ENCODE measurements around the gene SLIT3.
A peak's percentile ranks its signal among the peaks of the same experiment; 100 is the strongest.

SLIT3 gene

DNA sequence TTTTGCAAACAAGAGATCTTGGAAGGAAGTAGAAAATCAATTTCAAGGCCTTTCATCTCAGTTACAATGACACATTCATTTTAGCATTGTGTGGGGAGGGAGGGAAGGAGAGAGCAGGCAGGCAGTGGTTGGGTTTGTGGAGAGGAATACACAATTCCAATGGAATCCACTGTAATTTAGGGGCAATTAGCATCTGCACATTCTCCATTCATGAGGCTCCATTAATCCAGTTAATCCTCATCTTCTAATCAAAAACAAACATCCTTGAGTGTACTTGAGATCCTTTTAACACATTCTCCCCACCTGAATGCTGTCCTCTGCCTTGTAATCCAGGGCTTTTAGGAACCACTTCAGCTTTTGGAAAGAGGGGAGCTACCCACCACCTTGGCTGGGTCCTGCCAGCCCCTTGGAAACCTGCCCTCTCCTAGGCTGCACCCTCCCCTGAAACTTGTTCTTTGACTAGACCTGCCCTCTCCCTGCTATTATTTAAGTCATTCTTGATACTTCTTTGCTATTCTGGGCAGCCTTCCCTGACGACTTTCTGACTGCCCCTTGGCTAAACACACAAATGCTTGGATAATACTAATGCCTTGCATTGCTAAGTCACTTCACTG lies 271.2 kb downstream of the SLIT3 start:
- DNase-seq (ENCODE audit: low spot score): peak; percentile 53

DNA sequence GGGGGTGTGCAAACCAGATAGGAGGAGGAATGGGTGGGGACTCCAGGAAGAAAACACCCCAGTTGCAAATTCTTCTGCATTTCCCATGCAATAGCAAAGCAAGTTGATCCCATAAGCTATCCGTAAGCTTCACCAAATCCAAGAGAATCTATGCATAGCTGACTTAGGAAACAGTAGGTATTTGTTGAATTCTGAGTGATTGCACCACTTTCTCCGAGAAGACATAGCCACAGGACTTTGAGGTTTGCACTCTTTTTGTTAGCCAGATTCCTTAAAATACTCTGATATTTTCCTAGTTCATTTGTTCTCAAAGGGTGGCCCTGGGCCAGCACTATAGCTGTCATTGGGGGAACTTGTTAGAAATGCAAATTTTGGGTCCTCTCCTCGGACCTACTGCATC lies 271.9 kb downstream of the SLIT3 start:
- peak; percentile 13 for DNase-seq (ENCODE audit: low spot score)

DNA sequence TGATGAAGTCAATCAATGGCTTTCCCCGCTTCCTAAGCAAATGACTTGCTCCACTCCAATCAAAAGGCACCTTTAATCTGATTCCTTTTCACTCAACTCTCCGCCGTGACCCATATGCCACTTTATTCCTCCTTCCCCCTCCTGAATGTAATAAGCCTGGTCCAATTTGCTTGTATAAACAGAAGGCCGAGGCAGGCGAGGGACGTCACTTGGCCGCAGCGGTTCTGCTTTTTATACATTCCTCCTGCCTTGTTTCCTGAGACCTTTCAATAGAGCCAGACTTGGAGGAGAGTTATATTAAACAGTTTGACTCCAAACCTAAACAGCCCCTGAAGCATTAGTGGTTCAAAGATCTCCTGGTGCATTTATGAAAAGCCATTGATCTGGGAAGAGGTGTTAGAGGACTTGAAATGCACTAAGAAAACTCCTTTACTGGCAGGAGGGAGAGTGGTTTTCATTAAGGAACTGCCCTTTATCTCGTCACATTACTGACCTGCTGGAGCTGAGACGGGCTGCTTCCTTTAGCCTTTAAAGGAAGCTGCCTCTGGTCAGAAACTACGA lies 273.4 kb downstream of the SLIT3 start:
- DNase-seq (ENCODE audit: low spot score): no peak

DNA sequence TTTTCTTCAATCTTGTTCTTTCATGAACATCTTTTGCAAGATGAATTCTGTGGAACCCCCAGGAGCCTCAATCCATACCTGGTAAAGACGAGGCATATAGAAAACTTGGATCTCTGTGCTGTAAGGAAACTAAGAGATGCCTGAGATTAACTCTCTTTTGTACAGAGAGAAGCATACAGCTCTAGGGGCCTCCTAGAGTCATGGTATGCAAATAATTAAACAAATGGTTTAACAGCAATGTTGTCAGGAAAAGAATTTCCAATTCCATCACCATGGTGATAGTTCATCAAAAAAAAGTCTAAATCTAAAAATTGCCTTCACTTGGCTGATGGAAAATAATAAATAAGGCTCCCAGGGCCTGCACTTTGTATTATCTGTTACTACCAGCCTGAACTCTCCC lies 275.4 kb downstream of the SLIT3 start:
- DNase-seq (ENCODE audit: low spot score): no peak

- DNase-seq (ENCODE audit: low spot score): peak; percentile 29
Observed at GRCh38 chr5:169024421-169024820, 276.5 kb downstream of the SLIT3 start.

- DNase-seq (ENCODE audit: low spot score): no peak
Observed at GRCh38 chr5:169022718-169023117, 278.2 kb downstream of the SLIT3 start.

DNA sequence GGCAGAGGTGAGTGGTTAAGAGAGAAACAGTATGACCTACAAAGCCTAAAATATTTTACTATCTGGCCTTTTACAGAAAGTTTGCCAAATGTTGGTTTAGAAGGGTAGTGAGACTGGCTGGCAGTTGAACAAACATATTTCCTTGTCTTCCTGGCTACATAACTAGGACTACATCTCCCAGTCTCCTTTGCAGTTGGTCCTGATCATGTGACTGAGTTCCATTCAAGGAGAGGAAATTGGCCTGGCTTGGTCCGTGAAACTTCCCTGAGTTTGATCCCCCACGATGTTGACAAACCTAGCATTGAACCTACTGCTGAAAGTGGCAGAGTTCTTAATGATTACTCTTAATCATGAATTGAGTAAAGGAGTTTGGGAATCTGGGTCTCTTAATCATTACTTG lies 280.8 kb downstream of the SLIT3 start:
- DNase-seq (ENCODE audit: low spot score): peak; percentile 31

GRCh38 chr5:169018925-169019324 lies 282.0 kb downstream of the SLIT3 start:
- no peak for DNase-seq (ENCODE audit: low spot score)

DNA sequence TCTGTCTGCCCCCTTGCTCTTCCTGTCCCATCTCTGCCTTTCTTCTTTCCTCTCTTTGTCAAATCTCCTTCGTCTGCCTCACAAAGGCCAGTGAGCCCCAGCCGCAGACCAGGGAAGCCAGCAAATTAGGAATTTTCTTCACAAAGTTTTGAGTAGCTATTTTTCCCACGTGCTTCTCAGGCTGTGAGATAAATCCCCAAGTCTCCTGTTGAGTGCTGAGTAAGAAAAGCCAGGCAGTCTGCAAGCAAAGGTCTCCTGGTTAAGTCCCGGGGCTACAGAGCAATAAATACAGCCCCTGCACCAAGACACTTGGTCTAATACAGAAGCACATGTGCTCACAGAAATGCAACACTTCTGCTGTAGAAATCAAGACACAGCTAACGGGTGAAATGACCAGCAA lies 284.9 kb downstream of the SLIT3 start:
- no peak for DNase-seq (ENCODE audit: low spot score)

DNA sequence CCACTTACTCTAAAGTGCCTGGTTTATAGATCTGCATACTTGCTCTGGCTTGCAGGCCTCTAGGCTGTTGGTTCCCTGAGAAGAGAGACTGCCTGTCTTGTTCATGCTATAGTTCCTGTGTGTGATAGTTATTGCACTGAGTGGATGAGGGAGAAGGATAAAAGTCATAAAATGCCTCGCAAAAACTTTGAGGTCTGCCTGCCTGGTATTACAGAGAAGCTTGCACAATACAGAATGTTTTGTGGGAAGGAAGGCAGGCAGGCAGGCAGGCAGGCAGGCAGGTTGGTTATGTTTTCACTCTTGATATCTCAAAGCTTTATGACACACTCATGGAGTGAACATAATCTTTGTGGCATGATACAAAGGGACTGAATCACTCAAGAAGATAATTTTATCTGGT lies 287.1 kb downstream of the SLIT3 start:
- no peak for DNase-seq (ENCODE audit: low spot score)

DNA sequence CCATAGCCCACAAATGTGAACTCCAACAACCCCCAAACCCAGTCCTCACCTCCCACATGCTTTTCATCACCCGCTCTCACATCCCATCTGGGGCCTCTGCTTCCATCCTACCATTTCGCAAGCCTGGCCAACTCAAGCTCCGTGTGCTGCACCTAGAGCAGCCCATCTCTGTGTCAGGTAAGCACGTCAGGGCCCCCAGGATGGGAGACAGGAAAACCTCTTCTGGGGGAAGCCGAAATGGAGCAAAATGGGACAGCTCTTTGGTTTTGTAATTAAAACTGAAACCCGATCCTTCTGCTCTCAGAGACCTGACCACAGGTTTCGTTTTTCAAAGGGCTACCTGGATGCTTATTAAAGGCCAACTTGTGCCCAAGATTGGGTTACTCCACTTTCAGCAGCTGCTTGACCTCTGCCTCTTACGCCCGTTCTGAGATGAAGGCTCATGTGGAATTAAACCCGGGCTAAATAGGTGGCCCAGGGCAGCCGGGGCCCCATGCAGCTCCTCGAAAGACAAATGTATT lies 287.7 kb downstream of the SLIT3 start:
- DNase-seq (ENCODE audit: low spot score): no peak

- no peak for DNase-seq (ENCODE audit: low spot score)
Observed at GRCh38 chr5:169012450-169012849, 288.5 kb downstream of the SLIT3 start.

- no peak for DNase-seq (ENCODE audit: low spot score)
Observed at GRCh38 chr5:169011451-169011850, 289.5 kb downstream of the SLIT3 start.

DNA sequence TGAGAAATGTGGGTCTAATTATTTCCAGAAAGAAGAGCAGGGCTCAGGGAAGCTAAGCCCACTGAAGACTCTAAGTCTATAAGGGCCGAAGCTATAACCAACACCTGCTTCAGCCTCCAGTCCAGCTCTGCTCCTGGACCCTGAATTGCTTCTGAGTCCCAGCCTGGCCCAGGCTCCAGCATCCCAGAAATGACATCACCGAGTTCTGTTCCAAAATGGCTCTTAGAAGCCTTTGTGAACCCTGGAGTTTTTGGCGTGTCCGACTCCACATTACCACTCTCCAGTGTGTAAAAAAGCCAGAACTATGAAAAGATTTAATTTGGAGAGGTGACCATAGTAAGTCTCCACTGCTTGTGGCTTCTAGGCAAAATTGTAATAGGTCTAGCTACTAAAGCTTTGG lies 289.9 kb downstream of the SLIT3 start:
- DNase-seq (ENCODE audit: low spot score): no peak

- peak; percentile 74 for DNase-seq (ENCODE audit: low spot score)
Observed at GRCh38 chr5:169009123-169009522, 291.8 kb downstream of the SLIT3 start.

GRCh38 chr5:169006842-169007790 lies 293.8 kb downstream of the SLIT3 start:
- DNase-seq (ENCODE audit: low spot score): peak; percentile 34

DNA sequence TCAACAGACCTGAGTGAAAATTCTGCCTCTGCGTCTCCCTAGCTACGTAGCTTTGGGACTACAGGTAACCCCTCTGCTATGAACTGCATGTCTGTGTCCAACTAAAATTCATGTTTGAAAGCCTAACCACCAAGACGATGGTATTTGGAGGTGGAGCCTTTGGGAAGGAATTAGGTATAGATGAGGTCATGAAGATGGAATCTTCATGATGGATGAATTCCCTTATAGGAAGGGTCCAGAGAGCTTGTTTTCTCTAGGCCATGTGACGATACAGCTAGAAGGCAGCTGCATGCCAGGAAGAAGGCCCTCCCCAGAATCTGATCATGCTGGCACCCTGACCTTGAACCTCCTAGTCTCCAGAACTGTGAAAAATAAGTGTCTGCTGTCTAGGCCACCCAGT lies 296.4 kb downstream of the SLIT3 start:
- DNase-seq (ENCODE audit: low spot score): no peak

- peak; percentile 48 for DNase-seq (ENCODE audit: low spot score)
Observed at GRCh38 chr5:169003721-169004541, 297.0 kb downstream of the SLIT3 start.

DNA sequence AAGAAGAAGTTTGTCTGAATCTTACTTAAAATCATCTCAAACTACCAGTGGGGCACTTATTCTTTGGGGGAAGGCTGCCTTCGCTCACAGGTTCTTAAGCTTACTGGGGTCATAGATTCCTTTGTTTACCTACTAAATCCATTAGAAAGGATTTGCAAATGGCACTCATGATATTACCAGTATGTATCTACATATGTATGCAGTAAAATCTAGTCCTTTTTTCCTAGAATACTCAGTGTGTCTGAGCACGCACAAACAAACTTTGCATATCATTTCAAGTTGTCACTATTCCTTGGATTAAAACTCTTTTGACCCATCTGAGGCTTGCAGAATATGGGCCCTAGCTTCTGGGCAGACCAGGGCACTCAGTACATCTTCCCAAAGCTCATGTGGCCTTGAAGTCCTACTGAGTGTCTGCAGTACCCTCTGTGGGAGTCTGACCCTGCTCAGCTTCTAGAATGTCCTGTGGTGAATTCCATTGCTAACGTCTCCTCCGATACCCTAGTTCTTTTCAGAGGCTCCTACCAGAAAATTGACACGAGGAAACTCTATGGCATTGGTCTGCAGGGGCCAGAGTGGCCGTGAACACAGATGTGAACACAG lies 297.9 kb downstream of the SLIT3 start:
- no peak for DNase-seq (ENCODE audit: low spot score)

- no peak for DNase-seq (ENCODE audit: low spot score)
Observed at GRCh38 chr5:169001394-169001793, 299.5 kb downstream of the SLIT3 start.

DNA sequence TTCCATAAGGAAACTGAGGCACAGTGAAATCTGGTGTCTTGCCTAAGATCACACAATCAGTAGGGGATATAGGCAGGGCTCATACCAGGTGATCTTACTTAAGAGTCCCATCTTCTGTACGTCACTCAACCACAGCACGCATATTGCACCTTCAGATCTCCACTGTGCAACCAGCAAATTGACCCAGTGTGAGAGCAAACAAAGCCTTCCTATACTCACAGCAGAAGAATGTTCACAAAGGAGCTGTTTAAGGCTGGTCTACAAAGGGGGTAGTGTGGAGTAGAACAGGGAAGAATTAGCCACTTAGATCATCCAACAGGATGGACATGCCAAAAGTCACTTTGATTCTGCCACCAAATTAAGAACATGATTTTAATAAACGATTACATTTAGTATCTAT lies 305.9 kb downstream of the SLIT3 start:
- DNase-seq (ENCODE audit: low spot score): no peak

GRCh38 chr5:168992687-168993086 lies 308.3 kb downstream of the SLIT3 start:
- no peak for DNase-seq (ENCODE audit: low spot score)
